GM23338 (cell line): Measurements from ENCODE around the gene KIAA1586.

Experiments used
- CTCF ChIP-seq, 2 experiments: fragments of 200-600 bp in 1 of 2; sonication (generic) in 1 of 2; conservative IDR thresholded peaks; 2 replicates each; pipeline versions ENCODE4 v1.5.1 to v1.6.1; 2016 to 2017; ENCODE audit warnings: antibody characterized with exemption in 2 of 2, low read depth in 2 of 2, mild to moderate bottlenecking in 2 of 2, moderate library complexity in 1 of 2
- EZH2 ChIP-seq: fragments of 200-600 bp; sonication (generic); IDR thresholded peaks from one replicate; pipeline ENCODE4 v1.8.0; 2017; ENCODE audit warnings: antibody characterized with exemption, mild to moderate bottlenecking, low read depth; ENCODE audit not compliant: unreplicated experiment
- EZH2phosphoT487 ChIP-seq: fragments of 200-600 bp; sonication (generic); IDR thresholded peaks from one replicate; pipeline ENCODE4 v1.8.1; 2018; ENCODE audit warnings: antibody characterized with exemption; ENCODE audit not compliant: unreplicated experiment
- JUNB ChIP-seq: IDR thresholded peaks from one replicate; pipeline ENCODE4 v1.6.1; 2016; ENCODE audit warnings: antibody characterized with exemption; ENCODE audit not compliant: unreplicated experiment
- POLR2AphosphoS5 ChIP-seq: IDR thresholded peaks from 2 replicates; pipeline ENCODE4 v1.6.1; 2016; ENCODE audit warnings: antibody characterized with exemption, low read depth
- REST ChIP-seq: IDR thresholded peaks from one replicate; pipeline ENCODE4 v1.6.1; 2018; ENCODE audit warnings: antibody characterized with exemption; ENCODE audit not compliant: unreplicated experiment

- TF ChIP-seq JUNB = no peak
- no peak for TF ChIP-seq EZH2
- no peak for TF ChIP-seq CTCF (conservative IDR thresholded peaks at IDR 0.05; ENCODE audit: low read depth in 2 of 2)
- no peak for TF ChIP-seq POLR2AphosphoS5
- no peak for TF ChIP-seq EZH2phosphoT487
- no peak for TF ChIP-seq REST
Observed at GRCh38 chr6:57048577-57048976, 2.1 kb downstream of the KIAA1586 start.
